Stomach smooth muscle (tissue), 2 donors: ENCODE measurements around the gene TTC7B.
"Not testable (repeated sequence)": the region's sequence is repeated elsewhere in the genome, so short reads cannot be mapped to it uniquely, and the experiment has no call there.

ENCODE experiments used
- H3K27ac ChIP-seq: one replicate; pipeline ENCODE4 v1.7.0; 2013; ENCODE audit warnings: mild to moderate bottlenecking, low read length, inconsistent platforms
- H3K27me3 ChIP-seq, 2 donors: one replicate each; pipeline ENCODE4 v1.7.0; 2013; ENCODE audit warnings: low read length in 2 of 2; ENCODE audit not compliant: insufficient read depth in 2 of 2, control insufficient read depth in 1 of 2
- H3K36me3 ChIP-seq, 2 donors: one replicate each; pipeline ENCODE4 v1.7.0; 2013; ENCODE audit warnings: low read length in 2 of 2; ENCODE audit not compliant: control insufficient read depth in 2 of 2, insufficient read depth in 2 of 2
- H3K4me1 ChIP-seq: one replicate; pipeline ENCODE4 v1.7.0; 2013; ENCODE audit warnings: low read length; ENCODE audit not compliant: control insufficient read depth, insufficient read depth
- H3K4me3 ChIP-seq, 2 donors: one replicate each; pipeline ENCODE4 v1.7.0; 2013; ENCODE audit warnings: low read length in 2 of 2
- H3K9ac ChIP-seq, 2 donors: one replicate each; pipeline ENCODE4 v1.7.0; 2013; ENCODE audit warnings: low read length in 2 of 2, mild to moderate bottlenecking in 1 of 2
- H3K9me3 ChIP-seq, 2 donors: one replicate each; pipeline ENCODE4 v1.7.0; 2013; ENCODE audit warnings: low read length in 2 of 2; ENCODE audit not compliant: control insufficient read depth in 2 of 2
- donor health status: healthy.
- donor health status: Pancreatic carcinoma.

TTC7B gene

GRCh38 chr14:90527978-90528377 is 288.3 kb downstream of the TTC7B start:
- H3K9ac ChIP-seq, result no peak overlapping the region
- H3K36me3 ChIP-seq, result no peaks in the 10 kb centered on the region
- peaks cover 17% of the 10 kb centered on the region for H3K4me1 ChIP-seq
- H3K4me3 ChIP-seq, result no peak overlapping the region
- no peaks in the 10 kb centered on the region for H3K9me3 ChIP-seq
- H3K27me3 ChIP-seq, result no peaks in the 10 kb centered on the region
- H3K27ac ChIP-seq, result no peak overlapping the region

- not testable (repeated sequence) for H3K9ac ChIP-seq, H3K27ac ChIP-seq, H3K36me3 ChIP-seq, H3K27me3 ChIP-seq, H3K4me3 ChIP-seq, H3K9me3 ChIP-seq
- H3K4me1 ChIP-seq, result peaks cover 31% of the 10 kb centered on the region
These were observed 289.7 kb downstream of the TTC7B start for GRCh38 chr14:90526536-90526935.

GRCh38 chr14:90525353-90526028 is 290.7 kb downstream of the TTC7B start:
- not testable (repeated sequence) for H3K27ac ChIP-seq, H3K9me3 ChIP-seq

GRCh38 chr14:90523961-90524875 is 292.0 kb downstream of the TTC7B start:
- peak overlapping the region; percentile 41 for H3K27ac ChIP-seq

More at GRCh38 chr14:90525353-90526028, 290.7 kb downstream of the TTC7B start:
- H3K27me3 ChIP-seq, H3K36me3 ChIP-seq, H3K4me3 ChIP-seq, H3K9ac ChIP-seq: not testable (repeated sequence)
- peaks cover 41% of the 10 kb centered on the region for H3K4me1 ChIP-seq

GRCh38 chr14:90523544-90523943 is 292.7 kb downstream of the TTC7B start:
- Histone ChIP-seq H3K4me1 (peaks cover 58% of the 10 kb centered on the region), H3K27me3 (no peaks in the 10 kb centered on the region), H3K27ac (peak overlapping the region; percentile 41), H3K36me3 (no peaks in the 10 kb centered on the region), H3K4me3 (no peak overlapping the region), H3K9ac (no peak overlapping the region), H3K9me3 (peaks cover 0 to 7% of the 10 kb centered on the region in 2 donors)

More at GRCh38 chr14:90523961-90524875, 292.0 kb downstream of the TTC7B start:
- H3K9me3 ChIP-seq, result peaks cover 0 to 7% of the 10 kb centered on the region in 2 donors
- H3K4me1 ChIP-seq, result peaks cover 51% of the 10 kb centered on the region
- no peak overlapping the region for H3K9ac ChIP-seq
- H3K27me3 ChIP-seq, result no peaks in the 10 kb centered on the region
- H3K4me3 ChIP-seq, result no peak overlapping the region
- no peaks in the 10 kb centered on the region for H3K36me3 ChIP-seq

- no peaks in the 10 kb centered on the region for H3K36me3 ChIP-seq
- peak overlapping the region; percentile 11 to 62 for H3K9ac ChIP-seq
- H3K9me3 ChIP-seq, result peaks cover 0 to 7% of the 10 kb centered on the region in 2 donors
- H3K4me1 ChIP-seq, result peaks cover 66% of the 10 kb centered on the region
- peak overlapping the region; percentile 90 for H3K27ac ChIP-seq
- H3K4me3 ChIP-seq, result peak overlapping the region in 1 of 2 donors; percentile 22
- no peaks in the 10 kb centered on the region for H3K27me3 ChIP-seq
These were observed 293.5 kb downstream of the TTC7B start for GRCh38 chr14:90522571-90523191.

- Histone ChIP-seq H3K9ac (peak overlapping the region; percentile 11 to 62), H3K27ac (peak overlapping the region; percentile 90), H3K27me3 (no peaks in the 10 kb centered on the region), H3K9me3 (peaks cover 0 to 7% of the 10 kb centered on the region in 2 donors), H3K4me3 (peak overlapping the region; percentile 22 to 23), H3K4me1 (peaks cover 73% of the 10 kb centered on the region), H3K36me3 (no peaks in the 10 kb centered on the region)
These were observed 294.2 kb downstream of the TTC7B start for GRCh38 chr14:90521930-90522483.

GRCh38 chr14:90521084-90521929 is 294.9 kb downstream of the TTC7B start:
- H3K9me3 ChIP-seq, result peaks cover 0 to 7% of the 10 kb centered on the region in 2 donors
- peak overlapping the region; percentile 8 to 23 for H3K4me3 ChIP-seq
- H3K27ac ChIP-seq, result peak overlapping the region; percentile 90
- no peaks in the 10 kb centered on the region for H3K27me3 ChIP-seq
- H3K4me1 ChIP-seq, result peaks cover 74% of the 10 kb centered on the region
- H3K36me3 ChIP-seq, result no peaks in the 10 kb centered on the region
- peak overlapping the region; percentile 42 to 46 for H3K9ac ChIP-seq

- Histone ChIP-seq H3K27me3 (no peaks in the 10 kb centered on the region), H3K9ac (peak overlapping the region in 1 of 2 donors; percentile 46), H3K9me3 (peaks cover 0 to 7% of the 10 kb centered on the region in 2 donors), H3K36me3 (no peaks in the 10 kb centered on the region), H3K4me1 (peaks cover 74% of the 10 kb centered on the region), H3K27ac (peak overlapping the region; percentile 90), H3K4me3 (no peak overlapping the region)
These were observed 295.9 kb downstream of the TTC7B start for GRCh38 chr14:90520326-90520725.
